H9 (cell line): ENCODE measurements around the gene OPRD1. TPM values are rescaled to one million over a fixed set of nuclear protein-coding genes. Genes with fewer than 3 reads are reported as not detected.

Experiments
- DNase-seq: peaks from one replicate; pipeline ENCODE4 v3.0.0-alpha.2; 2017
- H2AFZ ChIP-seq: one replicate; pipeline ENCODE4 v1.6.1; 2013; ENCODE audit warnings: mild to moderate bottlenecking, low read length, control low read depth, moderate library complexity
- H2AK5ac ChIP-seq: 2 replicates; pipeline ENCODE4 v1.6.1; 2013; ENCODE audit warnings: low read length, control low read depth, mixed read lengths; ENCODE audit not compliant: insufficient read length
- H2BK120ac ChIP-seq: one replicate; pipeline ENCODE4 v1.6.1; 2013; ENCODE audit warnings: low read depth, mild to moderate bottlenecking, low read length, control low read depth, inconsistent platforms; ENCODE audit not compliant: poor library complexity, severe bottlenecking
- H2BK12ac ChIP-seq: 2 replicates; pipeline ENCODE4 v1.6.1; 2013; ENCODE audit warnings: low read length, control low read depth, mixed read lengths, low read depth; ENCODE audit not compliant: insufficient read length
- H2BK15ac ChIP-seq: 2 replicates; pipeline ENCODE4 v1.6.1; 2013; ENCODE audit warnings: low read depth, low read length, control low read depth
- H2BK20ac ChIP-seq: one replicate; pipeline ENCODE4 v1.6.1; 2013; ENCODE audit warnings: low read depth, mild to moderate bottlenecking, low read length, control low read depth, inconsistent platforms; ENCODE audit not compliant: poor library complexity, severe bottlenecking
- H2BK5ac ChIP-seq: 2 replicates; pipeline ENCODE4 v1.6.1; 2013; ENCODE audit warnings: low read length, control low read depth, mixed read lengths; ENCODE audit not compliant: insufficient read length
- H3K14ac ChIP-seq: 2 replicates; pipeline ENCODE4 v1.6.1; 2013; ENCODE audit warnings: low read length, control low read depth; ENCODE audit not compliant: insufficient read depth
- H3K18ac ChIP-seq: 2 replicates; pipeline ENCODE4 v1.6.1; 2013; ENCODE audit warnings: low read depth, mild to moderate bottlenecking, mixed read lengths, low read length, control low read depth; ENCODE audit not compliant: insufficient read length
- H3K23ac ChIP-seq: 2 replicates; pipeline ENCODE4 v1.6.1; 2013; ENCODE audit warnings: low read length, control low read depth, mixed read lengths, low read depth; ENCODE audit not compliant: insufficient read length
- H3K23me2 ChIP-seq: 2 replicates; pipeline ENCODE4 v1.6.1; 2013; ENCODE audit warnings: low read depth, mild to moderate bottlenecking, mixed read lengths, low read length, control low read depth; ENCODE audit not compliant: insufficient read length, poor library complexity, severe bottlenecking
- H3K27ac ChIP-seq: 2 replicates; pipeline ENCODE4 v1.5.1; 2013; ENCODE audit warnings: low read length, control low read depth, mixed read lengths, low read depth; ENCODE audit not compliant: insufficient read length
- H3K27me3 ChIP-seq: 2 replicates; pipeline ENCODE4 v1.6.1; 2013; ENCODE audit warnings: low read length, control low read depth, inconsistent platforms; ENCODE audit not compliant: insufficient read depth
- H3K4ac ChIP-seq: 2 replicates; pipeline ENCODE4 v1.6.1; 2013; ENCODE audit warnings: low read depth, mild to moderate bottlenecking, control low read depth, inconsistent platforms, low read length, moderate library complexity
- H3K4me1 ChIP-seq: 2 replicates; pipeline ENCODE4 v1.6.1; 2013; ENCODE audit warnings: low read length, control low read depth, inconsistent platforms; ENCODE audit not compliant: insufficient read depth
- H3K4me2 ChIP-seq: 2 replicates; pipeline ENCODE4 v1.6.1; 2013; ENCODE audit warnings: low read length, control low read depth, mixed read lengths; ENCODE audit not compliant: insufficient read length, insufficient read depth
- H3K56ac ChIP-seq: 2 replicates; pipeline ENCODE4 v1.6.1; 2013; ENCODE audit warnings: low read depth, mild to moderate bottlenecking, mixed read lengths, low read length, control low read depth; ENCODE audit not compliant: insufficient read length
- H3K79me1 ChIP-seq: 2 replicates; pipeline ENCODE4 v1.6.1; 2013; ENCODE audit warnings: low read depth, mild to moderate bottlenecking, moderate library complexity, low read length, control low read depth, inconsistent platforms; ENCODE audit not compliant: insufficient read depth, poor library complexity, severe bottlenecking
- H3K79me2 ChIP-seq: 2 replicates; pipeline ENCODE4 v1.6.1; 2013; ENCODE audit warnings: low read length, control low read depth, inconsistent platforms; ENCODE audit not compliant: insufficient read depth
- H3K9ac ChIP-seq: 2 replicates; pipeline ENCODE4 v1.6.1; 2013; ENCODE audit warnings: low read length, control low read depth, mixed read lengths; ENCODE audit not compliant: insufficient read length; ENCODE audit errors: extremely low read depth
- H3K9me3 ChIP-seq: one replicate; pipeline ENCODE4 v1.6.1; 2013; ENCODE audit warnings: low read depth, low read length, inconsistent platforms; ENCODE audit not compliant: control insufficient read depth
- H3T11ph ChIP-seq: one replicate; pipeline ENCODE4 v1.6.1; 2013; ENCODE audit warnings: mild to moderate bottlenecking, low read length, control low read depth, inconsistent platforms
- H4K20me1 ChIP-seq: one replicate; pipeline ENCODE4 v1.6.1; 2013; ENCODE audit not compliant: control insufficient read depth, insufficient read length, insufficient read depth
- H4K5ac ChIP-seq: 2 replicates; pipeline ENCODE4 v1.6.1; 2013; ENCODE audit warnings: low read depth, mild to moderate bottlenecking, mixed read lengths, low read length, control low read depth; ENCODE audit not compliant: insufficient read length
- H4K8ac ChIP-seq: replicated peaks from 2 replicates; pipeline ENCODE4 v1.6.1; 2013; ENCODE audit warnings: low read length, control low read depth, mixed read lengths, low read depth; ENCODE audit not compliant: insufficient read length
- H4K91ac ChIP-seq: 2 replicates; pipeline ENCODE4 v1.6.1; 2013; ENCODE audit warnings: low read depth, mild to moderate bottlenecking, moderate library complexity, mixed read lengths, low read length, control low read depth; ENCODE audit not compliant: insufficient read length
- H3K27ac Mint-ChIP-seq, 3 experiments: 2 replicates in 2 of 3; 3 replicates in 1 of 3; pipeline ENCODE4 v1.8.0; 2020 to 2021; ENCODE audit warnings: mixed read lengths in 3 of 3, mild to moderate bottlenecking in 1 of 3, moderate library complexity in 1 of 3
- H3K27me3 Mint-ChIP-seq: 2 replicates; pipeline ENCODE4 v1.8.0; 2021; ENCODE audit warnings: low read depth, mild to moderate bottlenecking, moderate library complexity, mixed read lengths
- H3K36me3 Mint-ChIP-seq, 3 experiments: 2 replicates in 2 of 3; 3 replicates in 1 of 3; pipeline ENCODE4 v1.8.0; 2020 to 2021; ENCODE audit warnings: low read depth in 3 of 3, mixed read lengths in 3 of 3; ENCODE audit not compliant: insufficient read depth in 1 of 3
- H3K4me1 Mint-ChIP-seq, 2 experiments: 2 replicates each; pipeline ENCODE4 v1.8.0; 2020; ENCODE audit warnings: mixed read lengths in 2 of 2
- H3K4me3 Mint-ChIP-seq, 2 experiments: 2 replicates in 1 of 2; 3 replicates in 1 of 2; pipeline ENCODE4 v1.8.0; 2020 to 2021; ENCODE audit warnings: mild to moderate bottlenecking in 2 of 2, mixed read lengths in 2 of 2, moderate library complexity in 1 of 2
- H3K9me3 Mint-ChIP-seq, 2 experiments: 2 replicates in 1 of 2; 3 replicates in 1 of 2; pipeline ENCODE4 v1.8.0; 2020; ENCODE audit warnings: mild to moderate bottlenecking in 2 of 2, mixed read lengths in 2 of 2, moderate library complexity in 1 of 2
- WGBS: extraction: QIAGEN DNeasy Blood & Tissue Kit; methylation state at CpG from one replicate; pipeline ENCODE4 v1.1.7; 2013; ENCODE audit warnings: missing lambda C conversion rate, low lambda C conversion rate, mixed read lengths; ENCODE audit not compliant: insufficient read length; ENCODE audit errors: extremely low coverage; 5-methylcytosine and 5-hydroxymethylcytosine counted together
- total RNA-seq: library from RNA; stranded (reverse); gene quantifications from 2 replicates; pipeline ENCODE4 v1.2.1, GENCODE V29; 2021
- TF ChIP-seq, protein P1 (sequence below): fragments of 200-600 bp; sonication (generic); conservative IDR thresholded peaks from 3 replicates; pipeline ENCODE4 v1.8.0; 2021; ENCODE audit warnings: antibody characterized with exemption, mild to moderate bottlenecking

Gene OPRD1
- total RNA-seq, 1 experiment from 2014 or later, result 1.8 TPM

DNA sequence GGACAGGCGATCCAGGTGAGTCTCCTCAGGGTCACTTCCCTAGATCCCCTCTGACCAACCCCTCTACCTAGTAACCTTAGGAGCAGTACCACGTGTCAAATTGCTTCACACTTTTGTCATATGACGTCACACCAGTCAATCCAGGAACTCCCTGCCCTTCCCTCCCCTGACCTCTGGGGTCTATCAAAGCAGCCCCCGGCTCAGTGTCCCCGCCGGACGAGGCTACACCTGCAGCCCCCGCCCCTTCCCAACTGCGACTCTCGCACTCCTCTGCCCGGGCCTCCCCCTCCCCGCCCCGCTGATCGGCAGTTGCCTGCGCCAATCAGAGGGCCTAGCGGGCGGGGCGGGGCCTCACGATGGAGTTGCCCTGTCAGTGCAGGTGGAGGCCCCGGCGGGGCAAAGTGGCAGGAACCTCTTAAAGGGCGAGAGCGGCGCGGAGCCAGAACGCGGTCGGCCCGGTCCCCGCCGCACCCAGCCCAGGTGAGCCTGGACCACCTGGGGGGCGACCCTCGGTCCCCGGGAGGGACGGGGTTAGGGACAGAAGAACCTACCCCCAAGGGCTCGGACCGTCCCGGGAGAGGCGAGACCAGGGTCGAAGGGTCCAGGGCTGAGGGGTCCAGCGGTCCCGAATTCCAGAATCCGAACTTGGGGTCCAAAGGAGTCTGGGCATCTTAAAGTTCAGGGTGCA is 74.9 kb downstream of the OPRD1 start:
- H3K79me1 ChIP-seq, result no peaks in the 10 kb centered on the region
- peaks cover 16% of the 10 kb centered on the region; the same call in 1 of the 2 replicates for H3K4me1 ChIP-seq
- H3K4ac ChIP-seq, result no peak overlapping the region
- no peak overlapping the region for H3K14ac ChIP-seq
- H2BK120ac ChIP-seq, result no peak overlapping the region
- peak overlapping the region; percentile 30 for H3K18ac ChIP-seq
- no peaks in the 10 kb centered on the region for H3K9me3 ChIP-seq
- no peak overlapping the region for H4K91ac ChIP-seq
- peak overlapping the region; percentile 71 to 85 for H3K4me3 Mint-ChIP-seq
- no peak overlapping the region for H2BK15ac ChIP-seq
- no peak overlapping the region for H3K9ac ChIP-seq
- peaks cover 19% of the 10 kb centered on the region for H3K27me3 Mint-ChIP-seq
- H3K27ac ChIP-seq, result no peak overlapping the region
- H2AK5ac ChIP-seq, result no peak overlapping the region
- no peak overlapping the region for H3T11ph ChIP-seq
- no peak overlapping the region for H4K5ac ChIP-seq
- H3K4me1 Mint-ChIP-seq, result peaks cover 45 to 48% of the 10 kb centered on the region in 2 experiments
- no peak overlapping the region for H2BK12ac ChIP-seq
- H4K20me1 ChIP-seq, result no peaks in the 10 kb centered on the region
- H3K56ac ChIP-seq, result no peak overlapping the region
- peak overlapping the region; percentile 82 for H3K4me2 ChIP-seq
- no peaks in the 10 kb centered on the region for H3K36me3 Mint-ChIP-seq
- no peak overlapping the region for H2BK5ac ChIP-seq
- TF ChIP-seq, protein P1, sequence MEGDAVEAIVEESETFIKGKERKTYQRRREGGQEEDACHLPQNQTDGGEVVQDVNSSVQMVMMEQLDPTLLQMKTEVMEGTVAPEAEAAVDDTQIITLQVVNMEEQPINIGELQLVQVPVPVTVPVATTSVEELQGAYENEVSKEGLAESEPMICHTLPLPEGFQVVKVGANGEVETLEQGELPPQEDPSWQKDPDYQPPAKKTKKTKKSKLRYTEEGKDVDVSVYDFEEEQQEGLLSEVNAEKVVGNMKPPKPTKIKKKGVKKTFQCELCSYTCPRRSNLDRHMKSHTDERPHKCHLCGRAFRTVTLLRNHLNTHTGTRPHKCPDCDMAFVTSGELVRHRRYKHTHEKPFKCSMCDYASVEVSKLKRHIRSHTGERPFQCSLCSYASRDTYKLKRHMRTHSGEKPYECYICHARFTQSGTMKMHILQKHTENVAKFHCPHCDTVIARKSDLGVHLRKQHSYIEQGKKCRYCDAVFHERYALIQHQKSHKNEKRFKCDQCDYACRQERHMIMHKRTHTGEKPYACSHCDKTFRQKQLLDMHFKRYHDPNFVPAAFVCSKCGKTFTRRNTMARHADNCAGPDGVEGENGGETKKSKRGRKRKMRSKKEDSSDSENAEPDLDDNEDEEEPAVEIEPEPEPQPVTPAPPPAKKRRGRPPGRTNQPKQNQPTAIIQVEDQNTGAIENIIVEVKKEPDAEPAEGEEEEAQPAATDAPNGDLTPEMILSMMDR, result no peak
- H3K23me2 ChIP-seq, result peaks cover 15% of the 10 kb centered on the region
- H2BK20ac ChIP-seq, result no peak overlapping the region
- no peak overlapping the region for H2AFZ ChIP-seq
- no peak overlapping the region for H3K23ac ChIP-seq
- H3K9me3 Mint-ChIP-seq, result peaks cover 0 to 3% of the 10 kb centered on the region in 2 experiments; a peak in 1 of 5 replicates
- no peaks in the 10 kb centered on the region for H3K79me2 ChIP-seq
- H3K27me3 ChIP-seq, result no peaks in the 10 kb centered on the region
- peak overlapping the region in 2 of 3 experiments; percentile 80 to 81; a peak in 3 of 7 replicates for H3K27ac Mint-ChIP-seq
- DNase-seq, result peak; percentile 96
- H4K8ac ChIP-seq, result no peak overlapping the region
- no CpG with 5 or more reads among the region's 43 CpGs for WGBS
